B cell (primary cell): ENCODE measurements around the gene TMEM191B.
"Not testable (repeated sequence)": the region's sequence is repeated elsewhere in the genome, so short reads cannot be mapped to it uniquely, and the experiment has no call there.

Experiments
- CTCF ChIP-seq: fragments of 200-600 bp; IDR thresholded peaks from one replicate; pipeline ENCODE4 v1.8.0; 2022; ENCODE audit warnings: antibody characterized with exemption, mild to moderate bottlenecking
- EZH2 ChIP-seq: IDR thresholded peaks from 2 replicates; pipeline ENCODE4 v1.6.1; 2012; ENCODE audit warnings: borderline replicate concordance, low read depth, mild to moderate bottlenecking, moderate library complexity, low read length; ENCODE audit not compliant: insufficient read depth, poor library complexity, severe bottlenecking

- not testable (repeated sequence) for TF ChIP-seq CTCF, EZH2
These were observed 9.5 kb upstream of the TMEM191B start, which contains the start of gene GGTLC3 for GRCh38 chr22:18518061-18518460.
